Measurements from ENCODE around the gene KCNJ1.

- TF ChIP-seq ARHGAP35 (IDR thresholded peaks at IDR 0.05; ENCODE audit: partially characterized antibody) (no peak), BRF1 (IDR thresholded peaks at IDR 0.05; ENCODE audit: borderline replicate concordance, extremely low read depth, insufficient read length) (no peak), ATF6 (CRISPR knock-in tag; IDR thresholded peaks at IDR 0.05) (no peak)
These were observed 24.9 kb upstream of the KCNJ1 start for GRCh38 chr11:128891913-128892398.
